ENCODE data around the gene MGAT5B. TPM values are rescaled to one million over a fixed set of nuclear protein-coding genes. Genes with fewer than 3 reads are reported as not detected.

The MGAT5B gene
- total RNA-seq, 1 experiment from 2014 or later, result 4.4 TPM

- Histone ChIP-seq H3K27me3 (ENCODE audit: insufficient read depth, low read length) (peaks cover 13% of the 10 kb centered on the region; the same call in 1 of the 2 replicates), H3K36me3 (ENCODE audit: control insufficient read depth in 1 of 2, insufficient read depth in 2 of 2, low read length in 2 of 2) (no peaks in the 10 kb centered on the region), H3K4me2 (ENCODE audit: low read length) (no peak overlapping the region), H3K9me2 (ENCODE audit: insufficient read depth) (no peaks in the 10 kb centered on the region), H3K4me1 (ENCODE audit: control insufficient read depth in 1 of 2, insufficient read depth in 2 of 2, low read length in 2 of 2) (peaks cover 0 to 4% of the 10 kb centered on the region in 2 experiments; a peak in 1 of 4 replicates), H3K79me2 (ENCODE audit: insufficient read depth, low read length) (no peaks in the 10 kb centered on the region), H3K9ac (ENCODE audit: low read length) (no peak overlapping the region), H2AFZ (ENCODE audit: low read depth, low read length, poor library complexity, severe bottlenecking) (no peak overlapping the region), H4K20me1 (ENCODE audit: insufficient read depth) (no peaks in the 10 kb centered on the region), H3K9me3 (ENCODE audit: control insufficient read depth in 1 of 2, insufficient read depth in 1 of 2, low read depth in 1 of 2, low read length in 2 of 2) (no peaks in the 10 kb centered on the region), H3K4me3 (replicated peaks in 1 of 2; ENCODE audit: low read depth in 1 of 2, low read length in 2 of 2) (no peak overlapping the region), H3K27ac (ENCODE audit: low read depth, low read length) (no peak overlapping the region)
- ChIA-PET CTCF (no interaction called here), RAD21 (ENCODE audit: low non-redundant PET in 1 of 2, low total read pairs in 2 of 2, uncharacterized antibody in 2 of 2, unreplicated experiment in 2 of 2) (no interaction called here), POLR2A (no interaction called here)
- intact Hi-C loops (cut with micrococcal nuclease), result no loop called here
- TF ChIP-seq CEBPB (IDR thresholded peaks at IDR 0.05; ENCODE audit: low read depth) (no peak), SIN3A (IDR thresholded peaks at IDR 0.05; ENCODE audit: low read depth) (no peak), EZH2 (IDR thresholded peaks at IDR 0.05) (no peak), REST (IDR thresholded peaks at IDR 0.05; ENCODE audit: low read depth) (no peak)
- BruUV-seq (replicated peaks), result no TSS peak
- DNase-seq (ENCODE audit: low read depth, low spot score) (no peak), ATAC-seq (no peak)
These were observed 55.3 kb downstream of the MGAT5B start for GRCh38 chr17:76923491-76923890.
